Measurements from ENCODE around the gene PREPL. TPM values are rescaled to one million over a fixed set of nuclear protein-coding genes. Genes with fewer than 3 reads are reported as not detected.

PREPL gene
- total and polyA plus RNA-seq, 2 of the 8 experiments (the other 6 are each of a cell fraction or from before 2014, with no cell fraction given) = 13.6 to 38.9 TPM

GRCh38 chr2:44330801-44331200, 30.5 kb downstream of the PREPL start:
- Histone ChIP-seq H3K56ac (replicated peaks; ENCODE audit: insufficient read length, low read depth, low read length) (no peak overlapping the region), H3K27ac (ENCODE audit: low read depth, low read length) (no peak overlapping the region), H3K36me3 (ENCODE audit: control insufficient read depth in 2 of 4, insufficient read depth in 4 of 4, low read length in 3 of 4) (peaks cover 0 to 13% (median 7%) of the 10 kb centered on the region in 4 experiments; a peak in 3 of 8 replicates), H3K14ac (ENCODE audit: insufficient read length) (no peak overlapping the region), H2AK5ac (ENCODE audit: low read depth, low read length) (no peak overlapping the region), H2BK12ac (ENCODE audit: low read depth, low read length) (no peak overlapping the region), H2BK15ac (ENCODE audit: low read length) (no peak overlapping the region), H3K9me3 (ENCODE audit: insufficient read depth in 2 of 2, low read depth in 1 of 2, low read length in 1 of 2) (no peaks in the 10 kb centered on the region), H3K9ac (replicated peaks in 1 of 4; ENCODE audit: extremely low read depth in 1 of 4, low read depth in 3 of 4, low read length in 3 of 4) (no peak overlapping the region), H3K4ac (replicated peaks; ENCODE audit: insufficient read length, low read depth, low read length) (no peak overlapping the region), H4K91ac (replicated peaks; ENCODE audit: insufficient read length, low read length) (no peak overlapping the region), H3K4me1 (replicated peaks in 1 of 4; ENCODE audit: control insufficient read depth in 3 of 4, insufficient read depth in 4 of 4, low read length in 3 of 4) (no peaks in the 10 kb centered on the region), H3K27me3 (replicated peaks in 1 of 4; ENCODE audit: control insufficient read depth in 3 of 4, extremely low read depth in 1 of 4, insufficient read depth in 3 of 4, low read length in 3 of 4) (no peaks in the 10 kb centered on the region), H2BK20ac (ENCODE audit: low read length) (no peak overlapping the region), H4K5ac (ENCODE audit: insufficient read length, low read depth, low read length) (no peak overlapping the region), H3K18ac (ENCODE audit: extremely low read depth, low read length) (no peak overlapping the region), H3K4me2 (ENCODE audit: insufficient read depth in 1 of 2, low read depth in 2 of 2, low read length in 2 of 2) (no peak overlapping the region), H2BK5ac (ENCODE audit: low read depth, low read length) (no peak overlapping the region), H3K23ac (ENCODE audit: insufficient read length) (no peak overlapping the region), H2BK120ac (replicated peaks; ENCODE audit: low read depth, low read length) (no peak overlapping the region), H4K20me1 (replicated peaks in 1 of 2; ENCODE audit: control insufficient read depth in 1 of 2, insufficient read depth in 2 of 2, low read length in 2 of 2) (no peaks in the 10 kb centered on the region), H3K4me3 (ENCODE audit: extremely low read depth in 1 of 4, insufficient read depth in 2 of 4, low read depth in 3 of 4, low read length in 4 of 4) (no peak overlapping the region), H3K23me2 (ENCODE audit: low read depth, low read length) (no peaks in the 10 kb centered on the region), H2AFZ (ENCODE audit: low read length) (no peak overlapping the region), H3K79me2 (ENCODE audit: control insufficient read depth in 1 of 2, insufficient read depth in 2 of 2, low read length in 2 of 2) (no peaks in the 10 kb centered on the region), H3K79me1 (ENCODE audit: low read depth, low read length) (no peaks in the 10 kb centered on the region), H4K8ac (ENCODE audit: extremely low read depth, insufficient read depth, low read length) (no peak overlapping the region)
- no peak for TF ChIP-seq BACH1 (IDR thresholded peaks at IDR 0.05; ENCODE audit: low read length)
- ChIA-PET CTCF (ENCODE audit: partially characterized antibody) (no interaction called here), POLR2A (ENCODE audit: partially characterized antibody) (no interaction called here)
- DNase-seq (ENCODE audit: low read depth in 1 of 2, low spot score in 2 of 2) (no peak), FAIRE-seq (no peak)
- 92% methylated on average over 1 of the region's 1 CpG; no CpG with 5 or more reads in 1 of the 2 experiments for WGBS, 2 experiments (ENCODE audit: extremely low coverage in 1 of 2, insufficient coverage in 1 of 2, insufficient read length in 1 of 2, insufficient replicate concordance in 2 of 2, low coverage in 1 of 2, low lambda C conversion rate in 2 of 2, missing lambda C conversion rate in 1 of 2)

Data from H1 (cell line).